GM19043 (cell line): ENCODE data around the gene PLPPR1.

ENCODE experiments used
- ATAC-seq: cut with Tn5 transposase; IDR thresholded peaks from one replicate; pipeline ENCODE4 v1.9.1; 2021; ENCODE audit warnings: low read depth; ENCODE audit not compliant: unreplicated experiment

PLPPR1 gene

GRCh38 chr9:101371813-101372212 lies 343.3 kb downstream of the PLPPR1 start:
- ATAC-seq, result no peak

DNA sequence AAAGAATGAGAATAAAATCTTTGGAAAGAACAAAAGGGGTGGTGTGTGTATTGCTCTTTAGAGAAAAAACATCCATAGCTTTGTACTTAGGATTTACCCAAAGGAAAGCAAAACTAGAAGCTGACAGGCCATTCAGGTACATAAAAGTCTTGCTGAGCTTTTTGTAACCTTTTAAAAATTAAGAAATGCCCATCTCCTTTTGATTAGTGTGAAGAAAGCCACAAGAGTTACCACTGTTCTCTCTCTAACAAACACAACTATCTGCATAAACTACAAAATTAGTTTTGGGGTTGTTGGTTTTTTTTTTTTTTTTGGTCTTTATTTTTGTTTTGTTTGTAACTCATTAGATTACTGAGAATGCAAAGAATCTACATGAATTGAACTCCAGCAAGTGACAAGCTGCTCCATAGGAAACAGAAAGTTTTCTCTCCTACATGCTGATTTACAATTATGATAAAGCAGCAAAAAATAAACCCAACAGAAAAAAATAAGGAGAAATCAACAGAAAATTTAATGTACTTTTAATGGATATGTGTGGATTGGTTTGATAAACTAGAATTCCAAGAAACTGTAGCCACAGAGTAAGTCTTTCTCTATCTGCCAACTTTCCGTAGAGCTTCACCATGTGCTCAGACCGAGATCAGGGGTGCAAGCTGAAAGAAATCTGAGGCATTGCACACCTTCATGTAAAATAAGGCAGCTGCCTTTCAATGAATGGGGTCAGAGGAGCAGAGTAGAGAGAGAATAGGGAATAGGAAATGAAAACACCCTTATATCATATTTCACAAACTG lies 344.0 kb downstream of the PLPPR1 start:
- no peak for ATAC-seq
